ENCODE data around the gene STRA6. TPM values are rescaled to one million over a fixed set of nuclear protein-coding genes. Genes with fewer than 3 reads are reported as not detected.
A peak's percentile ranks its signal among the peaks of the same experiment; 100 is the strongest.

Gene STRA6, protein sequence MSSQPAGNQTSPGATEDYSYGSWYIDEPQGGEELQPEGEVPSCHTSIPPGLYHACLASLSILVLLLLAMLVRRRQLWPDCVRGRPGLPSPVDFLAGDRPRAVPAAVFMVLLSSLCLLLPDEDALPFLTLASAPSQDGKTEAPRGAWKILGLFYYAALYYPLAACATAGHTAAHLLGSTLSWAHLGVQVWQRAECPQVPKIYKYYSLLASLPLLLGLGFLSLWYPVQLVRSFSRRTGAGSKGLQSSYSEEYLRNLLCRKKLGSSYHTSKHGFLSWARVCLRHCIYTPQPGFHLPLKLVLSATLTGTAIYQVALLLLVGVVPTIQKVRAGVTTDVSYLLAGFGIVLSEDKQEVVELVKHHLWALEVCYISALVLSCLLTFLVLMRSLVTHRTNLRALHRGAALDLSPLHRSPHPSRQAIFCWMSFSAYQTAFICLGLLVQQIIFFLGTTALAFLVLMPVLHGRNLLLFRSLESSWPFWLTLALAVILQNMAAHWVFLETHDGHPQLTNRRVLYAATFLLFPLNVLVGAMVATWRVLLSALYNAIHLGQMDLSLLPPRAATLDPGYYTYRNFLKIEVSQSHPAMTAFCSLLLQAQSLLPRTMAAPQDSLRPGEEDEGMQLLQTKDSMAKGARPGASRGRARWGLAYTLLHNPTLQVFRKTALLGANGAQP
- total RNA-seq = 1 to 10 TPM in 1 of 2 donors, under 1 TPM in 1; 0.77 to 1.8 TPM

DNA sequence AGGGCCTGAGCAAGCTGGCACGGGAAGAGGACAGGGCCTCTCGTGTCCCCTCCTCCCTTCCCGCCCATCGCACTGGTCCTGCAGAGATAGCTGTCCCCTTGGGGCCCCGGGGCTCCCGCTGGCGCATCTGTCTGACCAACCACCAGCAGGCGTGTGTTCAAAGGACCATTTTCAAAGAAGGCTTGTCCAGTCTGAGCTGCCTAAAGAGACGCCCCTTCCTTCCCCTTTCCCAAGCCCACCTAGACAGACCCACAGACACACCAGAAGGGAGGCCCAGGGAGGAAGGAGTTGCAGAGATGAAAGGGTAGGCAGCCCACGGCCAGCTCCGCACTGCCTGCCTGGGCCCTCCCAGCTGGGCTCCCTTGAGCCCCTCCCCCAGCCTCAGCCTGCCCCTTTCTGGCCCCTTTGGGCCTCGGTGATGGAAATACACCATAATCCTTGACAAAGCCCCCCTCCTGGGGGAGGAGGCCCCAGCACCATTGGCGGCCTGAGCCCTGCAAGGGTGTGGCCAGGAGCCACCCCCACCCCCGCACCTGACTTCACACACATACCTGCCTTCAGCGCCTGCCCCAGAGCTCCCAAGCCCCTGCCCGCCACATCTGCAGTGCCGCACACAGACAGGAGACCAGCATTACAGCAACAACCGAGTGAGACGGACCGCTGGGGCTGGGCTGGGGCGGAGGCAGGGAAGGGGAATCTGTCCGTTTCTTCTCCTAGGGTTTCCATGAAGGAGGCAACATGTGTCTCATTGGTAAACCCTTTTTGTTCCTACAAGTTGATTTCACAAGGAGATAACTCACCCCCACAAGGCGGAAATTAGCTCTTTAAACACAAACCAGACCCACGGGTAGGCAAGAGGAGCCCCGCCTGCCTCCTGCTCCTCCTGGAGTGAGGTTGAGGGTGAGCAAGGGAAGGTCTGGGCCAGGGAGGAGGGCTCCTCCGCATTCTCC, at the start of gene STRA6:
STRA6 (minus strand) TSS at position 336 of the 950 bp plus-strand sequence. CDS start 520 bp downstream, outside the sequence.
- H3K4me3 ChIP-seq = no peak within 1 kb of the TSS
- no peaks in the 10 kb centered on the region for H3K4me1 ChIP-seq (replicated peaks)
- H3K9me3 ChIP-seq = no peaks in the 10 kb centered on the region
- peak within 1 kb of the TSS in 1 of 2 donors; percentile 15 for H3K27ac ChIP-seq
- H3K36me3 ChIP-seq = no peaks in the 10 kb centered on the region
- no peak for TF ChIP-seq POLR2AphosphoS5 (IDR thresholded peaks at IDR 0.05)
- TF ChIP-seq POLR2A (IDR thresholded peaks at IDR 0.05) = no peak
- TF ChIP-seq, protein P1, sequence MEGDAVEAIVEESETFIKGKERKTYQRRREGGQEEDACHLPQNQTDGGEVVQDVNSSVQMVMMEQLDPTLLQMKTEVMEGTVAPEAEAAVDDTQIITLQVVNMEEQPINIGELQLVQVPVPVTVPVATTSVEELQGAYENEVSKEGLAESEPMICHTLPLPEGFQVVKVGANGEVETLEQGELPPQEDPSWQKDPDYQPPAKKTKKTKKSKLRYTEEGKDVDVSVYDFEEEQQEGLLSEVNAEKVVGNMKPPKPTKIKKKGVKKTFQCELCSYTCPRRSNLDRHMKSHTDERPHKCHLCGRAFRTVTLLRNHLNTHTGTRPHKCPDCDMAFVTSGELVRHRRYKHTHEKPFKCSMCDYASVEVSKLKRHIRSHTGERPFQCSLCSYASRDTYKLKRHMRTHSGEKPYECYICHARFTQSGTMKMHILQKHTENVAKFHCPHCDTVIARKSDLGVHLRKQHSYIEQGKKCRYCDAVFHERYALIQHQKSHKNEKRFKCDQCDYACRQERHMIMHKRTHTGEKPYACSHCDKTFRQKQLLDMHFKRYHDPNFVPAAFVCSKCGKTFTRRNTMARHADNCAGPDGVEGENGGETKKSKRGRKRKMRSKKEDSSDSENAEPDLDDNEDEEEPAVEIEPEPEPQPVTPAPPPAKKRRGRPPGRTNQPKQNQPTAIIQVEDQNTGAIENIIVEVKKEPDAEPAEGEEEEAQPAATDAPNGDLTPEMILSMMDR (IDR thresholded peaks at IDR 0.05) = no peak
- DNase-seq (ENCODE audit: low spot score) = no peak
- H3K27me3 ChIP-seq (replicated peaks; ENCODE audit: insufficient read depth) = peaks cover 2% of the 10 kb centered on the region
- intact Hi-C loops (cut with DNase I) = no loop called here
- 40% methylated on average over 26 of the region's 26 CpGs for WGBS

DNA sequence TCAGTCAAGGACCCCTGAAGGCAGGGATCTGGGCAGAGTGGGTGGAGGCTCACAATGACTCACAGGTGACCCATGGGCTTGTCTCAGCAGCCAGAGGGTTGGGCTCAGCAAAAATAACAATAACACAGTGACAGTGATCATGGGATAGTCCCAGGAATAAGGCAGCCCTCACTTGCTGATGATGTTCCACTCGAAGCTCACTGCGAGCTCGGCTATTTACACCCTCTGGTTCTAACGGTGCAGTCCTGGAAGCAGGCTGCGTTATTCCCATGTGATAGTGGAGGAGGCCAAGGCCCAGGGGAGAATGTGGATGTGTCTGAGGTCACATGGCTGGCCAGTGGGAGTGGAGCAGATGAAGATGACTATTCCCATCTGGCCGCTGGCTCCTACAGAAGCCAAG, 49.7 kb upstream of the STRA6 start:
- Histone ChIP-seq H3K36me3 (no peaks in the 10 kb centered on the region), H3K9me3 (no peaks in the 10 kb centered on the region), H3K4me1 (replicated peaks) (peaks cover 3% of the 10 kb centered on the region), H3K27ac (no peak overlapping the region), H3K27me3 (replicated peaks; ENCODE audit: insufficient read depth) (no peaks in the 10 kb centered on the region), H3K4me3 (no peak overlapping the region)
- intact Hi-C loops (cut with DNase I) = no loop called here
- DNase-seq (ENCODE audit: low spot score) = no peak
- TF ChIP-seq, protein P1 (IDR thresholded peaks at IDR 0.05) = no peak
- TF ChIP-seq POLR2A (IDR thresholded peaks at IDR 0.05) = no peak
- TF ChIP-seq POLR2AphosphoS5 (IDR thresholded peaks at IDR 0.05) = no peak
- 79% methylated on average over 6 of the region's 6 CpGs for WGBS

DNA sequence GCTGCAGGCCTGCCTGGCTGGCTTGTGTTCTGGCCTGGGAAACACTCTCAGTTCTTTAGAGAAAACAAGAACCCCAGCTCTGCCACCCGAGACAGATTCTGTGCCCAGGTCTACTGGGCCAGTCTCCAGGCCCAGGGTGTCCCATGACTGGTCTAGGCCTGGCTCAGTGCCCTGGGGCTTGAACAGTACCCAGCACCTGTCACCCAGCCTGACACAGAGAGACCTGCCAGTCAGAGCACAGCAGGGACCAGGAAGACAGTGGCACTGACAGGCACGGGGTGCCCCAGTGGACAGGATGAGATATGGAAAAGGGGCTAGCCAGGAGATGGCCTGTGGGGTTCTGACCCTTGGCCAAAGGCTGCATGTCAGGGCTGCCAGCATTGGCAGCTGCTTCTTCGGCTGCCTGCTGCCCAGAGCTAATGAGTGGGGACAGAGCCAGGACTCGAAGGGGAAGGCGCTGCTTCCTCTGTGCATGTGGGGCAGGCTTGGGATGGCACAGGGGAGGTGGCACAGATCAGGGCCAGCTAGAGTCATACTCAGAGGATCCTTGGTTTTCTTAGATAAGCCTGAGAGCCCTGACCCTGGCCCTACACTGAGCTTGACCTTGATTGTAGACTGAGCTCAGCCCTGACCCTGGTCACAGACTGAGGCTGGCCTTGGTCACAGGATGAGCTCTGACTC, 48.7 kb upstream of the STRA6 start:
- Histone ChIP-seq H3K4me3 (no peak overlapping the region), H3K9me3 (no peaks in the 10 kb centered on the region), H3K4me1 (replicated peaks) (peaks cover 3% of the 10 kb centered on the region), H3K27me3 (replicated peaks; ENCODE audit: insufficient read depth) (no peaks in the 10 kb centered on the region), H3K27ac (peak overlapping the region; percentile 29 to 61), H3K36me3 (no peaks in the 10 kb centered on the region)
- TF ChIP-seq POLR2A (IDR thresholded peaks at IDR 0.05) (no peak), POLR2AphosphoS5 (IDR thresholded peaks at IDR 0.05) (peak; percentile 77)
- TF ChIP-seq, protein P1 (IDR thresholded peaks at IDR 0.05) = peak in 1 of 4 experiments; percentile 11
- peak; percentile 88 for DNase-seq (ENCODE audit: low spot score)
- WGBS = 42% methylated on average over 5 of the region's 5 CpGs
- intact Hi-C loops (cut with DNase I) = no loop called here

DNA sequence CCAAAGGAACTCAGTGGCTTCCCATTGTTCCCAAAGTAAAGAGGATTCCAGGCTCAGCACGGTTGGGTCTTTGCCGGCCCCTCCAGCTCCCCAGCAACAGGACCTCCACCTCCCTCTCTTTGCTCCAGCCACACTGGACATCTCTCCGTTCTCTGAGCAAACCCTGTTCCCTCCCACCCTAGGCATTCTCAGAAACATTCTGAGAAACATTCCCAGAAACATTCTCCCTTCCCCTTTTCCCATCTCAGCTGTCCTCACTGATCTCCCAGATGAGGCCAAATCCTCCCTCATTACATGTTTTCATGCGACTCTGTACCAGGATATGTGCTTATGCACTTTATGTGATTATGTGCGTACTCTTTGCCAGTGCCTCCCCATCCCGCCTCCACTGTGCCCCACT, 47.7 kb upstream of the STRA6 start:
- Histone ChIP-seq H3K27me3 (replicated peaks; ENCODE audit: insufficient read depth) (no peaks in the 10 kb centered on the region), H3K9me3 (no peaks in the 10 kb centered on the region), H3K27ac (peak overlapping the region; percentile 29 to 61), H3K4me1 (replicated peaks) (peaks cover 3% of the 10 kb centered on the region), H3K4me3 (no peak overlapping the region), H3K36me3 (no peaks in the 10 kb centered on the region)
- 81% methylated on average over 6 of the region's 6 CpGs for WGBS
- DNase-seq (ENCODE audit: low spot score) = no peak
- TF ChIP-seq, protein P1 (IDR thresholded peaks at IDR 0.05) = no peak
- TF ChIP-seq POLR2AphosphoS5 (IDR thresholded peaks at IDR 0.05) = no peak
- TF ChIP-seq POLR2A (IDR thresholded peaks at IDR 0.05) = no peak
- intact Hi-C loops (cut with DNase I) = no loop called here

Data from prostate gland (tissue), 2 donors.